Uterine smooth muscle cell (primary cell): ENCODE results near the gene THAP3. TPM values are rescaled to one million over a fixed set of nuclear protein-coding genes. Genes with fewer than 3 reads are reported as not detected.

ENCODE experiments used
- total RNA-seq: library from RNA; depleted of rRNA; stranded (reverse); fragments of >200 nt; gene quantifications from 2 replicates; pipeline ENCODE4 v1.2.3, GENCODE V29; 2014

The THAP3 gene, protein sequence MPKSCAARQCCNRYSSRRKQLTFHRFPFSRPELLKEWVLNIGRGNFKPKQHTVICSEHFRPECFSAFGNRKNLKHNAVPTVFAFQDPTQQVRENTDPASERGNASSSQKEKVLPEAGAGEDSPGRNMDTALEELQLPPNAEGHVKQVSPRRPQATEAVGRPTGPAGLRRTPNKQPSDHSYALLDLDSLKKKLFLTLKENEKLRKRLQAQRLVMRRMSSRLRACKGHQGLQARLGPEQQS
- 25.7 and 31.0 TPM in 2 replicates for total RNA-seq

GRCh38 chr1:6624710-6625583, at the start of gene THAP3:
THAP3 (plus strand) TSS chr1:6624868; CDS start chr1:6625219, 351 bp downstream.

DNA sequence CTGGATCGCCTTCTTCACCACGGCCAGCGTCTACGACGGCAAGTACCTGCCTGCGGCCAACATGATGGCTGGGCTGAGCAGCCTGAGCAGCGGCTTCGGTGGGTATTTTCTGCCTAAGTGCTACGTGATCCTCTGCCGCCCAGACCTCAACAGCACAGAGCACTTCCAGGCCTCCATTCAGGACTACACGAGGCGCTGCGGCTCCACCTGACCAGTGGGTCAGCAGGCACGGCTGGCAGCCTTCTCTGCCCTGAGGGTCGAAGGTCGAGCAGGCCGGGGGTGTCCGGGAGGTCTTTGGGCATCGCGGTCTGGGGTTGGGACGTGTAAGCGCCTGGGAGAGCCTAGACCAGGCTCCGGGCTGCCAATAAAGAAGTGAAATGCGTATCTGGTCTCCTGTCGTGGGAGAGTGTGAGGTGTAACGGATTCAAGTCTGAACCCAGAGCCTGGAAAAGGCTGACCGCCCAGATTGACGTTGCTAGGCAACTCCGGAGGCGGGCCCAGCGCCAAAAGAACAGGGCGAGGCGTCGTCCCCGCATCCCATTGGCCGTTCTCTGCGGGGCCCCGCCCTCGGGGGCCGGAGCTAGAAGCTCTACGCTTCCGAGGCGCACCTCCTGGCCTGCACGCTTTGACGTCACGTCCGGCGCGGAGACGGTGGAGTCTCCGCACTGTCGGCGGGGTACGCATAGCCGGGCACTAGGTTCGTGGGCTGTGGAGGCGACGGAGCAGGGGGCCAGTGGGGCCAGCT, 45.1 kb upstream of the THAP3 start, which contains the start of gene ZBTB48:
ZBTB48 (plus strand) TSS at position 621 of the 745 bp plus-strand sequence. CDS start 616 bp downstream, outside the sequence.

GRCh38 chr1:6602669-6603237, 21.9 kb upstream of the THAP3 start, which contains the start of gene KLHL21:
KLHL21 (minus strand) TSS chr1:6602869; CDS start chr1:6602817, 52 bp downstream.

DNA sequence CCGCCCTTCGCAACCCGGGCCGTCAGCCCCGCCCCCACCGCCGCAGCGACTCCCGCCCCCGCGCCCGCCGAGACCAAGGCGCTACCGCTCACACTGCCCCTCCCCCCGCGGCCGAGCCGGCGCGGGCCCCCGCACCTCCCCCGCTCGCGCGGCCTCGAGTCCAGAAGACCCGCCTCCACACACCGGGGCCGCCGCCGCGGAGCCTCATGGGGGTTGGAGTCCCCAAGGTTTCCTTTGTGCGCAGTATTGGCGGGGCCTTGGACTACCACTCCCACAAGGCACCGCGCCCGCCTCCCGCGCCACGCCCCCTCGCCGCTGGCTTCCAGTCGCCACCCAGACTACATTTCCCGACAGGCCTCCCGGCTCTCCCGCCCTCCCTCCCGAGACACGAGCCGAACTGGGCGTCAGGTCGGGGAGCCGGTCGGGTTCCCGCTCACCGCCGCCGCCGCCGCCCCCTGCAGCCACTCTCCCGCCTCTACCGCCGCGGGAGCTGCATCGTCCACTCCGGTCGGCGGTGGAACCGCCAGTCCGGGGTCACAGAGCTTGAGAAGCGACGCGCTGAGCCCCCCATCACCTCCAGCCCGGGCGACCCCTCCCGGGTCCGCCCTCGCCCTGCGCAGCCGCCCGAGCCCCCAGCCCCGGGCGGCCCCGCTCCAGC, 11.2 kb upstream of the THAP3 start, which contains the start of gene PHF13:
PHF13 (plus strand) TSS at position 371 of the 658 bp plus-strand sequence. CDS start 336 bp downstream, outside the sequence.

Other genes with a start within 250 kb of the THAP3 start
- 31.4 and 39.6 TPM in 2 replicates for gene ACOT7, start 231.1 kb upstream of the THAP3 start, total RNA-seq
- under 0.01 TPM in 1 of 2 replicates, not detected in the other for gene HES2, start 204.9 kb upstream of the THAP3 start, total RNA-seq
- gene ESPN, start 200.1 kb upstream of the THAP3 start, total RNA-seq = 0.62 TPM in 1 of 2 replicates, not detected in the other
- 2.9 and 4.5 TPM in 2 replicates for gene TNFRSF25, start 158.7 kb upstream of the THAP3 start, total RNA-seq
- gene PLEKHG5, start 133.2 kb upstream of the THAP3 start, total RNA-seq = 14.7 and 17.0 TPM in 2 replicates
- gene NOL9, start 70.4 kb upstream of the THAP3 start, total RNA-seq = 22.2 and 24.6 TPM in 2 replicates
- not detected in 2 replicates for gene TAS1R1, start 69.6 kb upstream of the THAP3 start, total RNA-seq
- 17.4 and 19.2 TPM in 2 replicates for gene ZBTB48, start 44.9 kb upstream of the THAP3 start, total RNA-seq
- gene KLHL21, start 22.0 kb upstream of the THAP3 start, total RNA-seq = 71.9 and 94.2 TPM in 2 replicates
- 18.6 and 19.9 TPM in 2 replicates for gene PHF13, start 11.1 kb upstream of the THAP3 start, total RNA-seq
- 28.9 and 37.4 TPM in 2 replicates for gene DNAJC11, start 76.9 kb downstream of the THAP3 start, total RNA-seq
- 58.1 and 60.2 TPM in 2 replicates for gene CAMTA1, start 160.6 kb downstream of the THAP3 start, total RNA-seq